CD4-positive, CD25-positive, alpha-beta regulatory T cell (primary cell): ENCODE results near the gene NME8. TPM values are rescaled to one million over a fixed set of nuclear protein-coding genes. Genes with fewer than 3 reads are reported as not detected.

Experiments
- ATAC-seq, 2 donors: fragments of 150-1000 bp; cut with Tn5 transposase; one replicate each; pipeline ENCODE4 v1.10.0; 2021; ENCODE audit warnings: low read depth in 2 of 2, moderate number of reproducible peaks in 2 of 2, moderate library complexity in 1 of 2
- DNase-seq, 3 donors: peaks; one replicate each; pipeline versions ENCODE4 v3.0.0 to v3.0.0-alpha.2; 2012 to 2022; ENCODE audit warnings: mixed read lengths in 1 of 3
- H3K27ac ChIP-seq: one replicate; pipeline ENCODE4 v1.7.0; 2013; ENCODE audit warnings: mild to moderate bottlenecking, low read length; ENCODE audit not compliant: insufficient read depth, poor library complexity, severe bottlenecking
- H3K27me3 ChIP-seq: one replicate; pipeline ENCODE4 v1.7.0; 2013; ENCODE audit warnings: low read length; ENCODE audit not compliant: control insufficient read depth, insufficient read depth
- H3K36me3 ChIP-seq: one replicate; pipeline ENCODE4 v1.7.0; 2013; ENCODE audit warnings: mild to moderate bottlenecking, low read length, moderate library complexity; ENCODE audit not compliant: control insufficient read depth, insufficient read depth
- H3K4me1 ChIP-seq: 2 replicates; pipeline ENCODE4 v1.7.0; 2013; ENCODE audit warnings: mild to moderate bottlenecking, low read length; ENCODE audit not compliant: insufficient read depth, control insufficient read depth, poor library complexity, severe bottlenecking
- H3K4me3 ChIP-seq: one replicate; pipeline ENCODE4 v1.7.0; 2013; ENCODE audit warnings: low read depth, mild to moderate bottlenecking, low read length, moderate library complexity
- H3K9me3 ChIP-seq, 2 experiments: 1 replicate in 1 of 2; 2 replicates in 1 of 2; pipeline ENCODE4 v1.7.0; 2013; ENCODE audit warnings: low read length in 2 of 2, mild to moderate bottlenecking in 1 of 2, moderate library complexity in 1 of 2; ENCODE audit not compliant: control insufficient read depth in 2 of 2
- H3K27ac Mint-ChIP-seq, 3 donors: one replicate each; pipeline ENCODE4 v1.8.0; 2020 to 2022; ENCODE audit warnings: mild to moderate bottlenecking in 3 of 3, mixed read lengths in 3 of 3, moderate library complexity in 2 of 3
- H3K27me3 Mint-ChIP-seq: one replicate; pipeline ENCODE4 v1.8.0; 2022; ENCODE audit warnings: mild to moderate bottlenecking, mixed read lengths
- H3K36me3 Mint-ChIP-seq: one replicate; pipeline ENCODE4 v1.8.0; 2020; ENCODE audit warnings: mixed read lengths
- H3K4me1 Mint-ChIP-seq, 4 donors: one replicate each; pipeline ENCODE4 v1.8.0; 2020 to 2022; ENCODE audit warnings: mixed read lengths in 4 of 4, mild to moderate bottlenecking in 1 of 4
- H3K4me3 Mint-ChIP-seq, 4 donors: one replicate each; pipeline ENCODE4 v1.8.0; 2020 to 2022; ENCODE audit warnings: mild to moderate bottlenecking in 4 of 4, mixed read lengths in 4 of 4, moderate library complexity in 3 of 4
- H3K9me3 Mint-ChIP-seq, 7 donors: one replicate each; pipeline ENCODE4 v1.8.0; 2020 to 2022; ENCODE audit warnings: mixed read lengths in 7 of 7, mild to moderate bottlenecking in 3 of 7, moderate library complexity in 2 of 7
- polyA plus RNA-seq, 4 donors: library from polyadenylated mRNA; unstranded; fragments of 300-500 nt; fragmentation: Illumina TruSeq; gene quantifications; one replicate each; pipeline ENCODE4 v1.2.3, GENCODE V29; 2021
- total RNA-seq: library from RNA; stranded (reverse); gene quantifications from one replicate; pipeline ENCODE4 v1.2.3, GENCODE V29; 2022

Gene NME8
- total and polyA plus RNA-seq, 5 donors from 2014 or later = not detected

DNA sequence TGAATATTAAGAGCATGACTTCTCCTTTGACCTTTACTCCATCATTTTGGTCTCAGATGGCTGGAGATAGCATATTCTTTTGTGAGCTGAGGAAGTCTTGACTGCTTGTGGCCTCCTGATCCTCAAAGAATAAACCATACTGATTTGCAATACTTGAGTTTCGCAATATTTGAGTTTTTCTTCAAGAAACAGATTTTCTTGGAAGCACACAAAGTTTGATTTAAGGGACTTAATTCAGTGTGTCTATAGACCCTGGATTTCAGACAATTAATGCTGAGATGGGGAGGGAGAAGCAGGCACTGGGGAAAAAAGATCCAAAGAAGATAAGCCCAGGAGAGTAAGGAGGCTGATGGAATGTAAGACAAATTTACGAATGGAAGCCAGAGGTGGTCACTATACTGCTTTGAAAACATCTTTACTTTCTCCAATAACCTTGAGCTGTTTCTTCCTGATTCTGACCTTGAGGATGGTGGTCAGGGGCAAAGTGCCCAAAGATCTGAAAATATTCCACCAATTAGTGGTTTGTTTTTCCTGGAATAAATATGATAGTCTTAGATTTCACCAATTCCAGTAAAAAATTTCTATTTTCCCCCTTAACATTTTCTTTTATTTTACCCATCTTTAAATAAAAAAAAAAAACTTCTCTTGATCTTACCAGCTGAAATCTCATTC, 79.5 kb downstream of the NME8 start:
- Mint-ChIP-seq H3K4me3 (no peak overlapping the region), H3K4me1 (no peaks in the 10 kb centered on the region), H3K36me3 (no peaks in the 10 kb centered on the region), H3K27ac (no peak overlapping the region), H3K9me3 (peaks cover 0 to 7% (median 1%) of the 10 kb centered on the region in 7 donors), H3K27me3 (peaks cover 6% of the 10 kb centered on the region)
- Histone ChIP-seq H3K4me3 (no peak overlapping the region), H3K27me3 (peaks cover 5% of the 10 kb centered on the region), H3K4me1 (no peaks in the 10 kb centered on the region), H3K9me3 (no peaks in the 10 kb centered on the region), H3K27ac (no peak overlapping the region), H3K36me3 (no peaks in the 10 kb centered on the region)
- DNase-seq (no peak), ATAC-seq (no peak)

DNA sequence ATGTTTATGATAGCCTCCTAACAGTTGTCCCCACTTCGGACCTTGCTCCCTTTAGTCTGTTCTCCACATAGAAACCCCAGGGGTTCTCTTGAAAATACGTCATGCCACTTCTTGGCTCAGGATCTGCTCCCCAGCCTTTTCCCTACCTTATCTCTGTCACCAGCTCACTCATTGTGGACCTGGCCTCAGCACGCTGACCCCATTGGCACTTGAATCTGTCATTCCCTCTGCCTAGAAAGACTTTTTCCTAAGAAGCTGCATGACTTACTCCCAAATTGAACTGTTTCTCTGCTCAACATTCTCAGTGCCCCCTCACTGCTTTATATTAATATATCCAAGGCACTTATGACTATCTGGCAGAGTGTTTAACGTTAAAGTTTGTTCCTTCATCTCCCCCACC, 80.5 kb downstream of the NME8 start:
- H3K36me3 Mint-ChIP-seq = no peaks in the 10 kb centered on the region
- no peak overlapping the region for H3K27ac Mint-ChIP-seq
- Histone ChIP-seq H3K36me3 (no peaks in the 10 kb centered on the region), H3K9me3 (no peaks in the 10 kb centered on the region), H3K4me1 (no peaks in the 10 kb centered on the region), H3K27ac (no peak overlapping the region), H3K4me3 (no peak overlapping the region), H3K27me3 (peaks cover 2% of the 10 kb centered on the region)
- no peaks in the 10 kb centered on the region for H3K4me1 Mint-ChIP-seq
- no peak overlapping the region for H3K4me3 Mint-ChIP-seq
- peaks cover 6% of the 10 kb centered on the region for H3K27me3 Mint-ChIP-seq
- ATAC-seq (no peak), DNase-seq (no peak)
- H3K9me3 Mint-ChIP-seq = peaks cover 0 to 7% (median 0%) of the 10 kb centered on the region in 7 donors

DNA sequence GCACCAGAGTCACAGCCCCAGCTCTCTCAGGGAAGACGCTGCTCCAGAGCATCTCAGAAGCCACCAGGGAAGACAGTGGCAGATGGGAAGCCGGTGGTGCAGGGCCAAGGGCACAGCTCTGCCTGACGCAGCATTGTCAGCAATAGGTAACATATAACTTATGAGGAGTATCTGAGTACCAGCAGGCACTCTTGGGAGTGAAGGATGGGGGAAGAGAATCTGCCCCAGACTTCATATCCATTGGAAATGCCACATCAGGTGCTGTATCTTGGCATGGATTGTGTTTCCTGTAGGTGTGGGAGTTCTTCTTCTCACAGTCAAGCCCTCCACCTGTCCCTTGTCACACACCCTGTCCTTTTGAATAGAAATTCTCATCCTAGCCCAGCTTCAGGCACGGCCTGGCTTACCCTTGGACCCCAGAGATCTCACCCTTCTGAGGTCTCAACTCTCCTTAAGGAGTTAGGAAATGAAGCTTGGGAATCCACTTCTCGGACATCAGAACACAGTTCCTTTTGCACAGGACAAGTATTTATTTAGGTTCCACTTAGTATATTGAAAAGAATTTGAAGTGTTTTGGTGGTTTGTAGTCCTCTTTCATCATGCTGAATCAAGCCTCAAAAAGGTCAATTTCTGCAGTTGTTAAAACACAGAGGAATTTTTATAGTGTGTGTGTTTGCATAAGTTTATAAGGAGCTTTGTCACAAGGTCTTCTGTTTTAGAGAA, 82.0 kb downstream of the NME8 start:
- H3K27me3 ChIP-seq = peaks cover 2% of the 10 kb centered on the region
- no peaks in the 10 kb centered on the region for H3K36me3 Mint-ChIP-seq
- H3K36me3 ChIP-seq = no peaks in the 10 kb centered on the region
- H3K4me3 Mint-ChIP-seq = no peak overlapping the region
- H3K27ac Mint-ChIP-seq = no peak overlapping the region
- no peaks in the 10 kb centered on the region for H3K4me1 ChIP-seq
- peaks cover 0 to 3% (median 0%) of the 10 kb centered on the region in 7 donors for H3K9me3 Mint-ChIP-seq
- no peak for DNase-seq
- no peak for ATAC-seq
- peaks cover 6% of the 10 kb centered on the region for H3K27me3 Mint-ChIP-seq
- no peak overlapping the region for H3K27ac ChIP-seq
- no peaks in the 10 kb centered on the region for H3K4me1 Mint-ChIP-seq
- no peaks in the 10 kb centered on the region for H3K9me3 ChIP-seq
- H3K4me3 ChIP-seq = no peak overlapping the region

DNA sequence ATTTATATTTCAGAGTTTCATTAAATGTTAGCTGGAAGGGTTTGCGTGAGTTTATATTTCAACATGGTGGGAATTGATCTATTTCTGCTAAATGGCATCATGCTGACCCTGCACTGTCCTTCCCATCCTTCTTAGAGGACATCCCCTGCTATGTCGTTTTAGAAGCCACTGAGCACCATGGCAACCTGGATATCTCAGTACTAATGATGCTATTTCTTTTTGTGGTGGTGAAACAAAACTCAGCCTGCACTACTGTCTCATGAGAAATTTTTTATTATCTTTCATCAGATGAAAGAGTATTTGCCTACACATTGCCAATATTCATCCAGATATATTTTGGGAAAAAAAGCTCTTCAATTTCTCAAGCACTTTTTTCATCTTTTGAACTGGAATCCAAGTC, 84.1 kb downstream of the NME8 start:
- Mint-ChIP-seq H3K27ac (no peak overlapping the region), H3K36me3 (no peaks in the 10 kb centered on the region), H3K9me3 (peaks cover 0 to 10% (median 0%) of the 10 kb centered on the region in 7 donors), H3K4me3 (no peak overlapping the region), H3K4me1 (no peaks in the 10 kb centered on the region), H3K27me3 (peaks cover 6% of the 10 kb centered on the region)
- peaks cover 2% of the 10 kb centered on the region for H3K27me3 ChIP-seq
- no peaks in the 10 kb centered on the region for H3K36me3 ChIP-seq
- ATAC-seq = no peak
- H3K4me3 ChIP-seq = no peak overlapping the region
- no peaks in the 10 kb centered on the region for H3K9me3 ChIP-seq
- H3K27ac ChIP-seq = no peak overlapping the region
- H3K4me1 ChIP-seq = no peaks in the 10 kb centered on the region
- no peak for DNase-seq

DNA sequence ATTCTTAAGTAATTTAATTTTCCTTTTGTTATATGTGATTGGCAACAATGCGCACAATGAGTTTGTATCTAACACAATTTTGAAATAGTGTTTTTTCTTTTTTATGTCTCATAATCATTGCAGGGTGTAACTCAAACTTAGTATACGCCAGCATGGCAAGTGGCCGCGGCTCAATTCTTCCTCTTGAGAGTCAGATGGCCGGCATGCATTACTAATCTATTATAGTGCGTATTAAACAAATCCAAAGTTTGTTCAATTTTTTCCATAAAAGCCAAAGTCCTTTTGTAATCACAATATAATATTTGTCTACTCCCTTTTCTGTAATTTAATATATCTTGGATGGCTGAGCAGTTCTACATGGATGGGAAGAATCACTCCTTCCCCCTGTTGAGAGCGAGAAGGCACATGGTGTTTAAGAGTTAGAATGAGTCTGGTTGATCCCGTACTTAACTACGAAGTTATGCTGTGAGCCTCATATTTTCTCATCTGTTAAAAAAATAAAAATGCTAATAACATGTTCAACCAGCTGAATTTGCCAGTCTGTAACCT, 84.7 kb downstream of the NME8 start:
- peaks cover 0 to 10% (median 0%) of the 10 kb centered on the region in 7 donors for H3K9me3 Mint-ChIP-seq
- H3K36me3 Mint-ChIP-seq = no peaks in the 10 kb centered on the region
- no peak for DNase-seq
- Histone ChIP-seq H3K27me3 (no peaks in the 10 kb centered on the region), H3K9me3 (no peaks in the 10 kb centered on the region), H3K4me1 (no peaks in the 10 kb centered on the region), H3K4me3 (no peak overlapping the region), H3K27ac (no peak overlapping the region), H3K36me3 (no peaks in the 10 kb centered on the region)
- H3K4me3 Mint-ChIP-seq = no peak overlapping the region
- ATAC-seq = no peak
- no peak overlapping the region for H3K27ac Mint-ChIP-seq
- H3K27me3 Mint-ChIP-seq = peaks cover 6% of the 10 kb centered on the region
- H3K4me1 Mint-ChIP-seq = no peaks in the 10 kb centered on the region

DNA sequence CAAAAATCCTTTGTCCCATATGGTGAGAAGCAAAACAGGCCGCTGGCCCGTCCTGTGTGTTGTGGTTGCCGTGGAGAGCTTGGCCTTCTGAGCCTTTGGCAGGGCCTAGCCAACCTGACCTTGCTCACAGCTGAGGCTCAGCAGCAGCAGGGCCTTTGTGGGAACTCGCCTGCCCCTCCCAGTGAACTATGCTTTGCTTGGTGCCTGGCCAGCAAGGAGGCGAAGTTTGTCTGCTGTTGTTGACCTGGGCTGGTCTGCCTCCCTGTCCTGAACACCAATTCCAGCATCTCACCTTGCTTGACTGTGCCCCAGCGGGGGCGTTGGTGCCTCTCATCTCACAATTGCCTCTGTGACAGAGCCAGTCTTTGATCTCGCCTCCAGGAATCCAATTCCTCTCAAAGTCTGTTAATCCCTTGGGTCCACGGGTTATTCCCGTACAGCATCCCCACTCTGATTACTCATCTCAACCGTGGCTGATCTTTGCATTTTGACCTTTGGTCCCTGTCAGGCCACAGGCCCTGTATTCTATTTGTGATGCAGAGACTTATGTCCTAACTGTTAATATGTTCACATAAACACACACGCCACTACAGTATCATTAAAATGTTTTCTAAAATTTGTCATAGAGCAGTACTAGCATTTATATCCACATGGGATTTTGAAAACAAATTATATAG, 94.7 kb downstream of the NME8 start:
- no peak for DNase-seq
- Mint-ChIP-seq H3K36me3 (no peaks in the 10 kb centered on the region), H3K4me3 (no peak overlapping the region), H3K27ac (no peak overlapping the region), H3K27me3 (no peaks in the 10 kb centered on the region), H3K9me3 (peaks cover 0 to 4% (median 0%) of the 10 kb centered on the region in 7 donors), H3K4me1 (no peaks in the 10 kb centered on the region)
- Histone ChIP-seq H3K27ac (no peak overlapping the region), H3K4me1 (no peaks in the 10 kb centered on the region), H3K4me3 (no peak overlapping the region), H3K9me3 (no peaks in the 10 kb centered on the region), H3K27me3 (no peaks in the 10 kb centered on the region), H3K36me3 (no peaks in the 10 kb centered on the region)
- ATAC-seq = no peak

DNA sequence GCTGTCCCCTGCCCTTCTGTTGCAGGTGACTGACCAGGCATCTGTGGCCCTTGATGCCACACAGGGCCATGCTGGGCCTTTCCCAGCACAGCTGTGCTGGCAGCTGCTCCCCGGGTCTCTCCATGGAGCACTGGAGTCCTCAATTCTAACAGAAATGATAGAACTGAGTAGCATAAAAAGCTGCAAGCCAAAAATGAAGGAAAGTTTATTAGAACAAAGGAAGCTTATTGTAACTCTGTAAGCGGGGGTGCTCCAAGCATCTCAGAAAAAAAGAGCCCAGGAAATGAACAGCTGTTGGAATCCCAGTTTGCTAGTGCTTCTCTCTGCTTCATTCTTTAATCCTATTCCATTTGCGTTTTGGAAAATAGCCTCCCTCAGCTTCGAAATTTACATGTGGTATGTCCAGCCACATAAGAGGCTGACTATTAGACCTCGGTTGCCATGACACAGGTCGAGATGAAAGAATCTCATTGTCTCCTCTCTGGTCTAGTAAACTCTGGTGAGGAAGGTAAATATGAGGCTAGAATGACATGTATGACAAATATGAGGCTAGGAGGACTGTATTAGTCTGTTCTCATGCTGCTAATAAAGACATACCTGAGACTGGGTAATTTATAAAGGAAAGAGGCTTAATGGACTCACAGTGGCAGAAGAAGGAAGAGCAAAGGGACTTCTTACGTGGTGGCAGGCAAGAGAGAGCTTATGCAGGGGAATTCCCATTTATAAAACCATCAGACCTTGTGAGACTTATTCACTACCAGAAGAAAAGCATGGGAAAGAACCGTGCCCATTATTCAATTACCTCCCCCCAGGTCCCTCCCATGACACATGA, 95.7 kb downstream of the NME8 start:
- Mint-ChIP-seq H3K27me3 (no peaks in the 10 kb centered on the region), H3K9me3 (peaks cover 0 to 4% (median 0%) of the 10 kb centered on the region in 7 donors), H3K4me1 (no peaks in the 10 kb centered on the region), H3K27ac (no peak overlapping the region), H3K4me3 (no peak overlapping the region), H3K36me3 (no peaks in the 10 kb centered on the region)
- DNase-seq = no peak
- Histone ChIP-seq H3K27me3 (no peaks in the 10 kb centered on the region), H3K36me3 (no peaks in the 10 kb centered on the region), H3K4me3 (no peak overlapping the region), H3K4me1 (no peaks in the 10 kb centered on the region), H3K9me3 (no peaks in the 10 kb centered on the region), H3K27ac (no peak overlapping the region)
- ATAC-seq = no peak
